ENCODE data around the gene CIP2A.

DNA sequence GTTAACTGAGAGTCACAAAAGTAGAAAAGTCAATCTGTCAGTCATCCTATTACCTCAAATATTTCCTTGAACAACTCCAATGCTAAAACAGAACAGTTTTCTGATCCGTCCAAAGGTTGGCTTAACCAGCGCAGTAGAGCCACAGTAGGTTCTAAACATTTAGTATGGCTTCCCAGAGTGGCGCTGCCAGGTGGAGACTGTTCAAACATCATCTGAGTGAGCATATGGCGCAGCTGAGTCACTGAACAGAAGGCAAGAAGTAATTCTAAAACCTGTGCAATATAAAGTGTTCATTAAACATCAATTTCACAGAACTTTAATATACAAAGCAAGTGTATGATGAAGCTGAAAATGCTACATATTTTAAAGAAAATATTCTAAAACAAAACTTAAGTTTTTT lies 19.9 kb downstream of the CIP2A start:
- TF ChIP-seq, protein P1, sequence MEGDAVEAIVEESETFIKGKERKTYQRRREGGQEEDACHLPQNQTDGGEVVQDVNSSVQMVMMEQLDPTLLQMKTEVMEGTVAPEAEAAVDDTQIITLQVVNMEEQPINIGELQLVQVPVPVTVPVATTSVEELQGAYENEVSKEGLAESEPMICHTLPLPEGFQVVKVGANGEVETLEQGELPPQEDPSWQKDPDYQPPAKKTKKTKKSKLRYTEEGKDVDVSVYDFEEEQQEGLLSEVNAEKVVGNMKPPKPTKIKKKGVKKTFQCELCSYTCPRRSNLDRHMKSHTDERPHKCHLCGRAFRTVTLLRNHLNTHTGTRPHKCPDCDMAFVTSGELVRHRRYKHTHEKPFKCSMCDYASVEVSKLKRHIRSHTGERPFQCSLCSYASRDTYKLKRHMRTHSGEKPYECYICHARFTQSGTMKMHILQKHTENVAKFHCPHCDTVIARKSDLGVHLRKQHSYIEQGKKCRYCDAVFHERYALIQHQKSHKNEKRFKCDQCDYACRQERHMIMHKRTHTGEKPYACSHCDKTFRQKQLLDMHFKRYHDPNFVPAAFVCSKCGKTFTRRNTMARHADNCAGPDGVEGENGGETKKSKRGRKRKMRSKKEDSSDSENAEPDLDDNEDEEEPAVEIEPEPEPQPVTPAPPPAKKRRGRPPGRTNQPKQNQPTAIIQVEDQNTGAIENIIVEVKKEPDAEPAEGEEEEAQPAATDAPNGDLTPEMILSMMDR (IDR thresholded peaks at IDR 0.05) = no peak
- TF ChIP-seq KDM5A (IDR thresholded peaks at IDR 0.05) (no peak), RFX5 (IDR thresholded peaks at IDR 0.05) (no peak), BHLHE40 (IDR thresholded peaks at IDR 0.05; ENCODE audit: low read depth, low read length) (no peak), PBX3 (IDR thresholded peaks at IDR 0.05) (no peak), POLR2A (IDR thresholded peaks at IDR 0.05; ENCODE audit: low read length) (no peak), RCOR1 (IDR thresholded peaks at IDR 0.05; ENCODE audit: low read depth, low read length) (no peak), JUN (IDR thresholded peaks at IDR 0.05) (no peak)
- TF ChIP-seq, protein P2, sequence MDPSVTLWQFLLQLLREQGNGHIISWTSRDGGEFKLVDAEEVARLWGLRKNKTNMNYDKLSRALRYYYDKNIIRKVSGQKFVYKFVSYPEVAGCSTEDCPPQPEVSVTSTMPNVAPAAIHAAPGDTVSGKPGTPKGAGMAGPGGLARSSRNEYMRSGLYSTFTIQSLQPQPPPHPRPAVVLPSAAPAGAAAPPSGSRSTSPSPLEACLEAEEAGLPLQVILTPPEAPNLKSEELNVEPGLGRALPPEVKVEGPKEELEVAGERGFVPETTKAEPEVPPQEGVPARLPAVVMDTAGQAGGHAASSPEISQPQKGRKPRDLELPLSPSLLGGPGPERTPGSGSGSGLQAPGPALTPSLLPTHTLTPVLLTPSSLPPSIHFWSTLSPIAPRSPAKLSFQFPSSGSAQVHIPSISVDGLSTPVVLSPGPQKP (IDR thresholded peaks at IDR 0.05; ENCODE audit: low read depth, low read length) = no peak
- TF ChIP-seq, protein P3, sequence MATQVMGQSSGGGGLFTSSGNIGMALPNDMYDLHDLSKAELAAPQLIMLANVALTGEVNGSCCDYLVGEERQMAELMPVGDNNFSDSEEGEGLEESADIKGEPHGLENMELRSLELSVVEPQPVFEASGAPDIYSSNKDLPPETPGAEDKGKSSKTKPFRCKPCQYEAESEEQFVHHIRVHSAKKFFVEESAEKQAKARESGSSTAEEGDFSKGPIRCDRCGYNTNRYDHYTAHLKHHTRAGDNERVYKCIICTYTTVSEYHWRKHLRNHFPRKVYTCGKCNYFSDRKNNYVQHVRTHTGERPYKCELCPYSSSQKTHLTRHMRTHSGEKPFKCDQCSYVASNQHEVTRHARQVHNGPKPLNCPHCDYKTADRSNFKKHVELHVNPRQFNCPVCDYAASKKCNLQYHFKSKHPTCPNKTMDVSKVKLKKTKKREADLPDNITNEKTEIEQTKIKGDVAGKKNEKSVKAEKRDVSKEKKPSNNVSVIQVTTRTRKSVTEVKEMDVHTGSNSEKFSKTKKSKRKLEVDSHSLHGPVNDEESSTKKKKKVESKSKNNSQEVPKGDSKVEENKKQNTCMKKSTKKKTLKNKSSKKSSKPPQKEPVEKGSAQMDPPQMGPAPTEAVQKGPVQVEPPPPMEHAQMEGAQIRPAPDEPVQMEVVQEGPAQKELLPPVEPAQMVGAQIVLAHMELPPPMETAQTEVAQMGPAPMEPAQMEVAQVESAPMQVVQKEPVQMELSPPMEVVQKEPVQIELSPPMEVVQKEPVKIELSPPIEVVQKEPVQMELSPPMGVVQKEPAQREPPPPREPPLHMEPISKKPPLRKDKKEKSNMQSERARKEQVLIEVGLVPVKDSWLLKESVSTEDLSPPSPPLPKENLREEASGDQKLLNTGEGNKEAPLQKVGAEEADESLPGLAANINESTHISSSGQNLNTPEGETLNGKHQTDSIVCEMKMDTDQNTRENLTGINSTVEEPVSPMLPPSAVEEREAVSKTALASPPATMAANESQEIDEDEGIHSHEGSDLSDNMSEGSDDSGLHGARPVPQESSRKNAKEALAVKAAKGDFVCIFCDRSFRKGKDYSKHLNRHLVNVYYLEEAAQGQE (IDR thresholded peaks at IDR 0.05) = no peak
- TF ChIP-seq, protein P4, sequence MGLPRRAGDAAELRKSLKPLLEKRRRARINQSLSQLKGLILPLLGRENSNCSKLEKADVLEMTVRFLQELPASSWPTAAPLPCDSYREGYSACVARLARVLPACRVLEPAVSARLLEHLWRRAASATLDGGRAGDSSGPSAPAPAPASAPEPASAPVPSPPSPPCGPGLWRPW (IDR thresholded peaks at IDR 0.05) = no peak

All from A549 (cell line).